Umbilical cord (tissue), 2 donors: ENCODE measurements around the gene DOC2B. TPM values are rescaled to one million over a fixed set of nuclear protein-coding genes. Genes with fewer than 3 reads are reported as not detected.
"Not testable (repeated sequence)": the region's sequence is repeated elsewhere in the genome, so short reads cannot be mapped to it uniquely, and the experiment has no call there.

Experiments used
- DNase-seq: peaks from one replicate; pipeline ENCODE4 v3.0.0-alpha.2; 2015; ENCODE audit warnings: low spot score
- total RNA-seq: library from RNA; depleted of rRNA; stranded (reverse); fragments of >200 nt; gene quantifications from one replicate; pipeline ENCODE4 v1.2.3, GENCODE V29; 2014; ENCODE audit warnings: low replicate concordance; ENCODE audit not compliant: insufficient read depth

Gene DOC2B
- total RNA-seq, 1 donor from 2014 or later: 2.2 TPM

GRCh38 chr17:213286-214105 is 32.0 kb upstream of the DOC2B start:
- DNase-seq: no peak

GRCh38 chr17:210402-210801 is 29.0 kb upstream of the DOC2B start:
- DNase-seq: no peak

GRCh38 chr17:208429-208828 is 27.0 kb upstream of the DOC2B start:
- no peak for DNase-seq

- no peak for DNase-seq
Measured at GRCh38 chr17:207775-208174, 26.3 kb upstream of the DOC2B start.

GRCh38 chr17:206941-207560 is 25.6 kb upstream of the DOC2B start:
- DNase-seq: no peak

GRCh38 chr17:206484-206883 is 25.0 kb upstream of the DOC2B start:
- DNase-seq: not testable (repeated sequence)

- no peak for DNase-seq
Measured at GRCh38 chr17:205817-206216, 24.4 kb upstream of the DOC2B start.

GRCh38 chr17:205148-205669 is 23.8 kb upstream of the DOC2B start:
- no peak for DNase-seq

- DNase-seq: no peak
Measured at GRCh38 chr17:204427-205147, 23.1 kb upstream of the DOC2B start.

GRCh38 chr17:202501-202951 is 21.1 kb upstream of the DOC2B start:
- no peak for DNase-seq

GRCh38 chr17:201736-202135 is 20.3 kb upstream of the DOC2B start:
- DNase-seq: not testable (repeated sequence)

- DNase-seq: not testable (repeated sequence)
Measured at GRCh38 chr17:201257-201656, 19.8 kb upstream of the DOC2B start.

GRCh38 chr17:200586-200985 is 19.1 kb upstream of the DOC2B start:
- no peak for DNase-seq

- no peak for DNase-seq
Measured at GRCh38 chr17:199806-200545, 18.5 kb upstream of the DOC2B start.

GRCh38 chr17:199191-199604 is 17.7 kb upstream of the DOC2B start:
- DNase-seq: peak; percentile 95

- not testable (repeated sequence) for DNase-seq
Measured at GRCh38 chr17:198225-198624, 16.8 kb upstream of the DOC2B start.

- no peak for DNase-seq
Measured at GRCh38 chr17:197352-197751, 15.9 kb upstream of the DOC2B start.

- no peak for DNase-seq
Measured at GRCh38 chr17:194828-195602, 13.6 kb upstream of the DOC2B start.

GRCh38 chr17:193841-194806 is 12.7 kb upstream of the DOC2B start:
- peak; percentile 49 for DNase-seq
